Vagina (tissue), 2 donors: ENCODE data around the gene RAD51D. TPM values are rescaled to one million over a fixed set of nuclear protein-coding genes. Genes with fewer than 3 reads are reported as not detected.

Experiments used
- DNase-seq, 2 donors: peaks; one replicate each; pipeline ENCODE4 v3.0.0-alpha.2; 2017; ENCODE audit errors: extremely low spot score in 2 of 2
- H3K27ac ChIP-seq: fragments of 200-600 bp; sonication (generic); one replicate; pipeline ENCODE4 v1.5.1; 2019
- H3K27me3 ChIP-seq: fragments of 200-600 bp; sonication (generic); one replicate; pipeline ENCODE4 v1.5.1; 2019
- H3K36me3 ChIP-seq, 2 donors: fragments of 200-600 bp; sonication (generic); one replicate each; pipeline ENCODE4 v1.5.1; 2017 to 2019
- H3K4me1 ChIP-seq: fragments of 200-600 bp; sonication (generic); one replicate; pipeline ENCODE4 v1.5.1; 2019
- H3K4me3 ChIP-seq, 2 donors: fragments of 200-600 bp; sonication (generic); 1 replicate in 1 of 2; 2 replicates in 1 of 2; pipeline ENCODE4 v1.5.1; 2016 to 2019
- H3K9me3 ChIP-seq: fragments of 200-600 bp; sonication (generic); one replicate; pipeline ENCODE4 v1.5.1; 2019
- POLR2A ChIP-seq, 2 donors: fragments of 450-650 bp; IDR thresholded peaks; one replicate each; pipeline ENCODE4 v1.6.1; 2017; ENCODE audit warnings: antibody characterized with exemption in 2 of 2, mild to moderate bottlenecking in 2 of 2, moderate library complexity in 2 of 2
- POLR2AphosphoS5 ChIP-seq, 2 donors: sonication (generic); formaldehyde crosslinking; IDR thresholded peaks; one replicate each; pipeline ENCODE4 v1.9.0; 2017; ENCODE audit warnings: antibody characterized with exemption in 2 of 2, mild to moderate bottlenecking in 2 of 2, low read depth in 1 of 2; ENCODE audit not compliant: insufficient read depth in 1 of 2
- intact Hi-C: fragments of 100-400 bp; cut with DNase I; formaldehyde crosslinking; loops from one replicate; pipeline ENCODE4 v1.15.1; 2023
- total RNA-seq: library from RNA; depleted of rRNA; stranded (reverse); fragments of >200 nt; gene quantifications from one replicate; pipeline ENCODE4 v1.2.3, GENCODE V29; 2016
- TF ChIP-seq, protein P1 (sequence below), 3 experiments: fragments of 450-650 bp in 2 of 3; fragments of 200-600 bp in 1 of 3; sonication (generic) in 1 of 3; IDR thresholded peaks; one replicate each; pipeline ENCODE4 v1.5.1; 2017 to 2019; ENCODE audit warnings: antibody characterized with exemption in 3 of 3, mild to moderate bottlenecking in 2 of 3, moderate library complexity in 2 of 3

Gene RAD51D
- total RNA-seq, 1 donor from 2014 or later = 5.2 TPM

DNA sequence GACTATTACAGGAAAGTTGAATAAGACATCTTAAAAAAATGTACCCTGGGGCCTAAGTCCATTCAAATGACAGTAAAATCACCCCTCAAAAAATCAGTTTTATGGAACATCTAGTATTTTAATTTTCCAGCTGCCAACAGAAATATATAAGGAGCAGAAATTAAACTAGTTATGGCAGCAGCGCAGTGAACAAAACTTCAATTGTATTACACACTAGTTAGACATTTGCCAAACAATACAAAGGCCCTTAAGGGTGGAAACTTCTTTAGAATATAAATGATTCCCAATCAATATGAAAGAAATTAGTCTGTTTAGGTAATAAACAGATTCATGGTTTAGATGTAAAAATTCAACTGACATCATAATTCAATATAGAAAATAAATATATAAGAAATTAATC, 38.0 kb downstream of the RAD51D start:
- TF ChIP-seq, protein P1, sequence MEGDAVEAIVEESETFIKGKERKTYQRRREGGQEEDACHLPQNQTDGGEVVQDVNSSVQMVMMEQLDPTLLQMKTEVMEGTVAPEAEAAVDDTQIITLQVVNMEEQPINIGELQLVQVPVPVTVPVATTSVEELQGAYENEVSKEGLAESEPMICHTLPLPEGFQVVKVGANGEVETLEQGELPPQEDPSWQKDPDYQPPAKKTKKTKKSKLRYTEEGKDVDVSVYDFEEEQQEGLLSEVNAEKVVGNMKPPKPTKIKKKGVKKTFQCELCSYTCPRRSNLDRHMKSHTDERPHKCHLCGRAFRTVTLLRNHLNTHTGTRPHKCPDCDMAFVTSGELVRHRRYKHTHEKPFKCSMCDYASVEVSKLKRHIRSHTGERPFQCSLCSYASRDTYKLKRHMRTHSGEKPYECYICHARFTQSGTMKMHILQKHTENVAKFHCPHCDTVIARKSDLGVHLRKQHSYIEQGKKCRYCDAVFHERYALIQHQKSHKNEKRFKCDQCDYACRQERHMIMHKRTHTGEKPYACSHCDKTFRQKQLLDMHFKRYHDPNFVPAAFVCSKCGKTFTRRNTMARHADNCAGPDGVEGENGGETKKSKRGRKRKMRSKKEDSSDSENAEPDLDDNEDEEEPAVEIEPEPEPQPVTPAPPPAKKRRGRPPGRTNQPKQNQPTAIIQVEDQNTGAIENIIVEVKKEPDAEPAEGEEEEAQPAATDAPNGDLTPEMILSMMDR (IDR thresholded peaks at IDR 0.05) = no peak
- TF ChIP-seq POLR2AphosphoS5 (IDR thresholded peaks at IDR 0.05; ENCODE audit: insufficient read depth in 1 of 2, low read depth in 1 of 2) = no peak
- Histone ChIP-seq H3K4me3 (no peak overlapping the region), H3K36me3 (no peaks in the 10 kb centered on the region), H3K4me1 (peaks cover 38% of the 10 kb centered on the region), H3K9me3 (no peaks in the 10 kb centered on the region), H3K27me3 (no peaks in the 10 kb centered on the region), H3K27ac (no peak overlapping the region)
- intact Hi-C loops = loop anchor here (10.0 kb wide), 1 partner anchor 57 kb away; no protein-coding TSS in a partner anchor
- no peak for DNase-seq

DNA sequence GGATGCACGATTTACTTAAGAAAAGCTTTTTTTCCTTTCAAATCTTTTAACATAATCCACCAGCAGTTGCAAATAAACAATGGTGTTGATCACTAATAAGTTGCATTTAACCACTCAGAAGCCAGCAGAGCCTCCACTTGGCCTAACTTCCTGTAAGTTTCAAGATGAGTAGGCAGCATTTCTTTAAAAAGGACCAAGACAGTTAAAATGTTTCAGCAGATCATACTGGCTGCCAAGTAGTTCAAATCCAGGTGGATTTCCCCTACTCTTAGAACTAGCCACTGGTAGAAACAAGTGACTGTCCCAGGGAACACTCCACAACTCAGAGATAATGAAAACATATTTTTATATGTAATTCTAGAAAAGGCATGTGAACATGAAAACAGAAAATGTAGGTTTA, 39.1 kb downstream of the RAD51D start:
- DNase-seq = no peak
- TF ChIP-seq POLR2A (IDR thresholded peaks at IDR 0.05) (no peak), POLR2AphosphoS5 (IDR thresholded peaks at IDR 0.05; ENCODE audit: insufficient read depth in 1 of 2, low read depth in 1 of 2) (no peak)
- TF ChIP-seq, protein P1 (IDR thresholded peaks at IDR 0.05) = no peak
- H3K9me3 ChIP-seq = no peaks in the 10 kb centered on the region
- intact Hi-C loops = loop anchor here (10.0 kb wide), 1 partner anchor 56 kb away; no protein-coding TSS in a partner anchor
- H3K27me3 ChIP-seq = no peaks in the 10 kb centered on the region
- H3K27ac ChIP-seq = no peak overlapping the region
- no peak overlapping the region for H3K4me3 ChIP-seq
- peaks cover 34% of the 10 kb centered on the region for H3K4me1 ChIP-seq
- no peaks in the 10 kb centered on the region for H3K36me3 ChIP-seq

DNA sequence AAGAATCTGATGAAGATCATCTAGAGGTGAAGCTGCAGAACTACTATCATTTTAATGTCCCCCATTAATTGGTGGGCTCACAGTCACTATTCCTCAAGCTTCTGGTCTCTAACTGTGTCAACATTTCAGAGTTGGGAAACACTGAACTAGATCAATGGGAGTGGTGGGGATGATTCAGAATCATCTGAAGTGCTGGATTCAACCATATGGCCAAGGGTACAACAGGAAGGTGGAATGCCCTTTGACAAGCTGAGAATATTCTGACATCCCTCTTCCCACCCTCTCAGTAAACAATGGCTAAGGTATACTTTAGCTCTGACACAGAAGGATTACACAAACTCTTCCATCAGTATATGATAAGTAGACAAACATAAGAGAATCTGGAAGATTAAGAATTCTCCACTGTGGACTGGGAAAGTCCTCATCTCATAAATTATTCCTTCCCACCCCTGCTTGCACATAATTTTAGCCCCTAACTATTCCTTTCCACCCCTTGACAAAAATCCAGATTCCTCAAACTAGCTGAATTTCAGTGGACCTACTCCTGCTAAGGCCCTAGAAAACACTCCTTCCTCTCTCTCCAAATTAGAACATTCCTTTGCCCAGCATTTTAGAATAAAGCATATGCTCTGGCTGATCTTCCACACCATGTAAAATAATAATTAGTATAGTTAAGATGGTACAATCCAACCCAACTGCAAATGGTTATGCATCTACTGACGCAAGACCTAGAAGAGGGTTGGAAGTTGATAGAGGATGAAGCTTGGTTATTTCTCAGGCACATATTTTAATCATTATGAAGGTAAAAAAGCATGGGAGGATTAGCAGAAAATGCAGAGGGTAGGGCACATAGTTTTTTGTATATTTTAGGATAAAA, 39.9 kb downstream of the RAD51D start:
- H3K36me3 ChIP-seq = no peaks in the 10 kb centered on the region
- intact Hi-C loops = loop anchor here (10.0 kb wide), 1 partner anchor 55 kb away; no protein-coding TSS in a partner anchor
- peaks cover 38% of the 10 kb centered on the region for H3K4me1 ChIP-seq
- TF ChIP-seq, protein P1 (IDR thresholded peaks at IDR 0.05) = no peak
- TF ChIP-seq POLR2A (IDR thresholded peaks at IDR 0.05) (no peak), POLR2AphosphoS5 (IDR thresholded peaks at IDR 0.05; ENCODE audit: insufficient read depth in 1 of 2, low read depth in 1 of 2) (peak in 1 of 2 donors; percentile 30)
- H3K27me3 ChIP-seq = no peaks in the 10 kb centered on the region
- no peaks in the 10 kb centered on the region for H3K9me3 ChIP-seq
- H3K4me3 ChIP-seq = no peak overlapping the region
- DNase-seq = no peak
- no peak overlapping the region for H3K27ac ChIP-seq

DNA sequence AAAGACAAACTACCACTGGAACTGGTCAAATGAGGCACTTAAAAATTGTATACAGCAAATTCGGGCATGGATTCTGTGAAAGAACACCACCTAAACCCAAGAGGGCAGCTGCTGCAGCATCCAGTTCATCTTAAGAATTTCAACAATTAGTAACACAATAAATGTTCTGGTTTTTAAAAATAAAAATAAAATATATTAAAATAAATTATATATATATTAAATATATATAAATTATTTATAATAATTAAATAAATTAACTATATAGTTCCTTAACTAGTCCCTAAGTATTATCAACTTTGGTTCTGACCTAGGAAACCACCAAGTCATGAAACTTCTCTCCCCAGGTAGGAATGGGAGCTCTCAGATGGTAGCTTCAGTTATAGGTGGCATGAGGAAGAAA, 42.8 kb downstream of the RAD51D start:
- intact Hi-C loops = no loop called here
- DNase-seq = no peak
- no peak overlapping the region for H3K4me3 ChIP-seq
- no peak overlapping the region for H3K27ac ChIP-seq
- H3K4me1 ChIP-seq = peaks cover 29% of the 10 kb centered on the region
- TF ChIP-seq, protein P1 (IDR thresholded peaks at IDR 0.05) = no peak
- TF ChIP-seq POLR2A (IDR thresholded peaks at IDR 0.05) = no peak
- no peak for TF ChIP-seq POLR2AphosphoS5 (IDR thresholded peaks at IDR 0.05; ENCODE audit: insufficient read depth in 1 of 2, low read depth in 1 of 2)
- H3K27me3 ChIP-seq = no peaks in the 10 kb centered on the region
- no peaks in the 10 kb centered on the region for H3K9me3 ChIP-seq
- no peaks in the 10 kb centered on the region for H3K36me3 ChIP-seq
